GM18909 (cell line): ENCODE data around the gene POC5.
"Not testable (repeated sequence)": the region's sequence is repeated elsewhere in the genome, so short reads cannot be mapped to it uniquely, and the experiment has no call there.

Experiments
- ATAC-seq: cut with Tn5 transposase; IDR thresholded peaks from one replicate; pipeline ENCODE4 v1.9.1; 2021; ENCODE audit warnings: mild to moderate bottlenecking; ENCODE audit not compliant: unreplicated experiment, poor library complexity

The POC5 gene, protein sequence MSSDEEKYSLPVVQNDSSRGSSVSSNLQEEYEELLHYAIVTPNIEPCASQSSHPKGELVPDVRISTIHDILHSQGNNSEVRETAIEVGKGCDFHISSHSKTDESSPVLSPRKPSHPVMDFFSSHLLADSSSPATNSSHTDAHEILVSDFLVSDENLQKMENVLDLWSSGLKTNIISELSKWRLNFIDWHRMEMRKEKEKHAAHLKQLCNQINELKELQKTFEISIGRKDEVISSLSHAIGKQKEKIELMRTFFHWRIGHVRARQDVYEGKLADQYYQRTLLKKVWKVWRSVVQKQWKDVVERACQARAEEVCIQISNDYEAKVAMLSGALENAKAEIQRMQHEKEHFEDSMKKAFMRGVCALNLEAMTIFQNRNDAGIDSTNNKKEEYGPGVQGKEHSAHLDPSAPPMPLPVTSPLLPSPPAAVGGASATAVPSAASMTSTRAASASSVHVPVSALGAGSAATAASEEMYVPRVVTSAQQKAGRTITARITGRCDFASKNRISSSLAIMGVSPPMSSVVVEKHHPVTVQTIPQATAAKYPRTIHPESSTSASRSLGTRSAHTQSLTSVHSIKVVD

DNA sequence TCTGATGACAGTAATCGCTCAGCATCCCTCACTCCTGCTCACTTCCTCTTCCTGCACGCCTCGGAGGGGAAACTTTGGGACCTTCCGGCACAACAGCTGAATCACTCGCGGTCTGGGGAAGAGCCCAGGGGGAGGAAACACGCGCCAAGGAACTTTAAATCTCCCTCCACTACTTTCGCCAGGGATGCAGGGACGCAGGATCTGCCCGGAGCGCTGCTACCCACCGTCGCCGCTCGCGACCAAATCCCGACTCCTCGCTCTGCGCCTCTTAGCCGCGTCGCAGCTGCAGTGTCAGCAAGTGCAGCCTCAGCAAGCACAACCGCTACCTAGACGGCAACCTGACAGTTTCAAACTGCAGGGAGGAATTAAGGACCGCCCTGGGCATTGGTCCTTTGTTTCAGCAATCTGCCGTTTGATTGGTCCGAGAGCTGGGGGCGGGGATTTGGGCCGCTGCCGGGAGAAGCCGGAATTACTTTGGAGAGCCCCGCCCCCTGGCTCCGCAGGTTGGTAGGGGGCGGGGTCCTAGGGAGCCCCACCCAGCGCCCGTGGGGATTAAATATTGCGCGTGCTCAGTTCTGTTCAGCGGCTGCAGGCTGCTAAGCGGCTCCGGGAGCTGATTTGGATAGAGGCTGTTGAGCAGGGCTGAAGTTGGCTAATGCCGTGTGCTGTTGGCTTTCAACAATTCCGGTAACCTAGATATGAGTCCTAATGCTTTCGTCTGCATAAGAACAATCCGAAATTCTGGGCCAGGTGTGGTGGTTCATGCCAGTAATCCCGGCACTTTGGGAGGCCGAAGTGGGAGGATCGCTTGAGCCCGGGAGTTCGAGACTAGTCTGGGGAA, at the start of gene POC5:
TSS of gene POC5 (minus strand) at position 356 of the 841 bp plus-strand sequence. CDS start 4,500 bp downstream, outside the sequence.
- ATAC-seq: peak; percentile 96

DNA sequence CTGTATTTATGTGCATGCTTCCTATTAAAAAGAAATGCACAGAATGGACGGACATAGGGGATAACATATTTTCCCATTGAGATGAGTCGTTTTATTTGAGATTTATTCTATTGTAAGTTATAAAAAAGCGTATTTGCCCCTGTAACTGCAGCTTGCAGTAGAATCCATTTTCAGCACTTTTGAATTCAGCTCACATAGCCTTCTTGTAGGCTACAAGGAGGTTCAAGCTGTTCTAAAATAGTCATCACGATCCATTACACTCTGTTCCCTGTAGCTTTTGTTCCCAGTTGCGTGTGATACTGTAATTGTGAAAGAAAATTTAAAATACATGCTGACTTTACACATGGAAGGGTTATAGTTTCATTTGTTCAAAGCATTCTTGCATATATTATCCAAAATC, 40.9 kb upstream of the POC5 start:
- no peak for ATAC-seq

DNA sequence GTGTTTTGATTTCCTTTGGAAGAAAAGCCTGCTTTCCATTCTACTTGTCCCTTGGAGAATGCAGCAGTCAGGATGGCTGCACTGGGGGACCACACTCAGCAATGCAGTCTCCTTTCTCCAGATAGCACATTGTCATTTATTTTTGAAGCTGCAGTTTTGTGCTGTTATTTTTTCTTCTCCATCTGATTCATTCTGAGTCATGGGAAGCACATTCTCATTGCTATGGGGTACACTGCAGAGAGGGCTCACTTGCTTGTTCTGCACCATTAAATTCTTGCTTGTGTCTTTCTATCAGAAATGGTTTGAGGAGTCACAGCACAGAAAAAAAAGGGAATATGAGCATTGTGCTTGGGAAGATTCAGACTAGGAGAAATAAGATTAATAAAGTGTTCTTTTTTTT, 39.7 kb upstream of the POC5 start:
- ATAC-seq: no peak

DNA sequence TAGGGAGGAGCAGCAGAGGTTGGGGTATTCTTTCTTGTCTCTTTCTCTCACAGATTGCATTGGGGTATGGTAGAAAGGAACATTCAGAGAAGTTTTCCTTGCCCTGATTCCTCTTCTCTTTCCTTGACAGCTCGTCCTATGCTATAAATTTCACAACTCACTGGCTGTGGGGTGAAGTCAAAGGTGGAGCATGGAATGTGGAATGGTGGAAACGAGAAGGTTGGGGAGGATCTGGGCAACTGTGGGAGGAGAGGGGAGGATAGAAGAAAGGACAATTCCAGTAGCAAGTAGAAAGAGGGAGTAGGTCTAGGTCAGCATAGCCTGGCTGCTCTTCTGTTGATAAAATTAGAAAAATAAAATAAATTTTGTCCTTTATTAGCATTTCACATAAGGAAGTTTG, 39.0 kb upstream of the POC5 start:
- ATAC-seq: no peak

DNA sequence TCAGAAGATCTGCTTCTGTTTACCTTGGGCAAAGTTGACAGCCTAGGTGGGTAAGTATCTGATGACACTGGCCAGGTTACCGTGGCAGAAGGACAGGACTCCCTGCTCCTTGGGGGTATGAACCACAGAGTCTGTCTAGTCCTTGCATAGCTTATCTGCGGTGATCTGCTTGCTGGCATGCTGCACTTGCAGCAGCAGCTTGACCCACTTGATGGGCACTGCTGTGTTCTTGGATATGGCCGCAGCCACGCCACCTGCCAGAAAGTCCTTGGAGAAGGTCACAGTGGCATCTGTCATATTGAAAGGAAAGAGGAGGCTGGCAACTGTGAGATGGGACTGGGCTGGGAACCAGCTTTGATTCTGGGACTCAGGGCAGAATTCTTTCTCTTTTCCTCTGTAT, 35.9 kb upstream of the POC5 start:
- ATAC-seq: no peak

DNA sequence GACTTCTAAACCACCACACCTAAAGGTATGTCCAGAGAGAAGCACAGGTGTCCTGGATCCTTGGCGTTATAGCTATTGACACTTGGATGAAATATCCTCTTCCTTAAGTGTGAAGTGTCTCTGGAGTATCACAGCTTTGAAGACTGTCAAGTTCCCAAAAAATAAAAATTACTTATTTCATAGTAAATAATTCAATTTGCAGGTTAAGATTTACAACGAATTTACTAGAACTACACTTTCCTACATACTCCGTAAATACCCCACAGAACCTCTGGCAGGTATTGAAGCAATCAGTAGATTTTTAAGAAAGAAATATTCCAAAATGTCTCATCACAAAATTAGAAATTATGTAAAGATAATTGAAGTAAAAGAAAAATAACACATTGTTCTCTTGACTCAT, 27.1 kb upstream of the POC5 start:
- ATAC-seq: no peak

DNA sequence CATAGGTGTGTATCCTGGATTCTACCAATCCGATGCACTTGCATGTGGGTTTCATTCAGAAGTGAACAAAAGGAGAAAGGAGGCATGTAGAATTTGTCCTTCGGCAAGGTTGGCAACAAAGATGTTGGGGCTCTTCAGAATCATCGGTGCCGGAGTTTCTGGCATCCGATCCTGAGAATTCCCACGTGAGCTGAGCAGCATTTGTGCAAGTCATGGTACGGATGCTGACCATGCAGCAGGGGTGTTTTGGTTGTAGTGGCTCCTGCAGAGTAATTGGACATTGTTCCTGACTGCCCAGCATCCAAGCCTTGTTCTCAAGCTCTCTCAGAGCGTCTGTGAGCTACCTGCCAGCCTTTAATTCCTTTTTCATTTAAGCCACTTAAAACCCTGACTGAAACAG, 19.0 kb upstream of the POC5 start:
- ATAC-seq: no peak

DNA sequence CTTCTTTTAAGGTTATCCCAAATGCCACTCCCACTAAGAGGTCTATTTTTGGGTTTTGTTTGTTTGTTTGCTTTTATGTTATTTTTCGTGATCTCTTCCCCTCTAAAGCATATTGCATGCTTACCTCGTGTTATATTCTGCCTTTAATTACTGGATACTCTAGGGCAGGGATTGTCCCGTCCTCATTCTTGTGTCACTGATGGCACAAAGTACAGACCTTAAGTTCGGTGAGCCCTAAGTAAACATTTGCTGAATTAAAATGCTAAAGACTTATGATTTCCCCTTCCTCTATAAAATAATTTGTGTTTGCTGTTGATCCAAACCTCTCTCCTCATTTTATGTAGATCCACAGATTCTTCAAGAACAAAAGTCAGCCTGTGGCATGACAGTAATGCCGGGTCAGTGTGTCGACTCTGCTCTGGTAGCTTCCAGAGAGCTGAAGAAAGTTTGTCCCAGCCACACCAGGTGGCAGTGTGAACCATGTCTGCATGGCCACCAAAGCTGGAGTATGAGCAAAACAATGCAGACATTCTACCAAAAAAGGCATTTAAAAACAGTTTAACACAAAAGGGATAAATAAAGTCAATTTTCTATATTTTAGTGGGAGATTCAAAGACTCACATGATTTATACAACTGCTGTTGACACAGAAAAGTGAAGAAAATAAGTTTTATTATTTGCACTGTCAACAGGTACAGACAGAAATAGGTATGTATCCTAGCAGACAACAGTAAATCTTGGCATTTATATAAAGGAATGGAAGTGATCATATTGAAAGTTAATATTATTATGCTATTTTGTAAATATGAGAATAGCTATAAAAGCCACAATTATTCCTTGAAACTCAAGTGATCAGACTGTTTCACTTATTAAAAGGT, 17.9 kb upstream of the POC5 start:
- no peak for ATAC-seq

DNA sequence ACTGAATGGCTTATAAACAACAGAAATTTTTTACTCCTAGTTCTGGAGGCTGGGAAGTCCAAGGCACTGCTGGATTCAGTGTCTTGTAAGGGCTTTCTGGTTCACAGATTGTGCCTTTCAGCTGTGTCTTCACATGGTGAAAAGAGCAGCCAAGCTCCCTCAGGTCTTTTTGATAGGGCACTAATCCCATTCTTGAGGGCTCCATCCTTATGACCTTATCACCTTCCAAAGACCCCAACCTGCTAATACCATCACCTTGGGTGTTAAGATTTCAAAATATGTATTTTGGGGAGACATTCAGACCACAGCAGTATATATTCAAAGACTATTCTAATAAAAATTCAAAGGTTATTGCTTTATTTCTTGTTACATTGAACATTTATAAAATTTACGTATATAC, 16.5 kb upstream of the POC5 start:
- ATAC-seq: no peak

DNA sequence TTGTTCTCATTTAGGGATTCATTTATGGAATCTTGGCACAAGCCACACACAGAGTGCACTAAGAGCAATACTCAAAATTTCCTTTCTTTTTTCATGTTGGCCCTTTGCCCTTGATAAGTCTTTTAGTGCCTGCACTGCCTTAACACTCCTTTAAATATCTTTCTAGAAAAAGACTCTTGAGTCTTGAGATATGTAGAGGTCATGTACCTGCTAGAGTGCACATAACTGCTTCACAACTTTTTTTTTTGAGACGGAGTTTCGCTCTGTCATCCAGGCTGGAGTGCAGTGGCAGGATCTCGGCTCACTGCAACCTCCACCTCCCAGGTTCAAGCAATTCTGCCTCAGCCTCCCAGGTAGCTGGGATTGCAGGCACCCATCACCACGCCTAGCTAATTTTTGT, 14.3 kb upstream of the POC5 start:
- not testable (repeated sequence) for ATAC-seq

DNA sequence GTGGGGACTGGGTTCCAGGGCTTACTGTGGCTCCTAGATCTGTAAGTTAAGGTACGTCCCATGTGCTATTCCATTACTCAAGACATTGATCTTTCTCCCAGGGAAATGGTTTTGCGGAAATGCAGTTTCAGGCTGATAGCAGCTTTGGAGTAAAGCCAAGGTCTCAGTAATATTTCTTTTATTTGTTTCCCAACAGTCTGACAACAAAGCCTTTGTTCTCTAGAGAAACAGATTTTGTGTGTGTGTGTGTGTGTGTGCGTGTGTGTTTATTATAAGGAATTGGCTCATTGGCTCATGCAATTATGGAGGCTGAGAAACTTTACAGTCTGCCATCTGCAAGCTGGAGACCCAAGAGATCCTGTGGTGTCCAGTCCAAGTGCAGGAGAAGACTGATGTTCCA, 12.1 kb upstream of the POC5 start:
- no peak for ATAC-seq

DNA sequence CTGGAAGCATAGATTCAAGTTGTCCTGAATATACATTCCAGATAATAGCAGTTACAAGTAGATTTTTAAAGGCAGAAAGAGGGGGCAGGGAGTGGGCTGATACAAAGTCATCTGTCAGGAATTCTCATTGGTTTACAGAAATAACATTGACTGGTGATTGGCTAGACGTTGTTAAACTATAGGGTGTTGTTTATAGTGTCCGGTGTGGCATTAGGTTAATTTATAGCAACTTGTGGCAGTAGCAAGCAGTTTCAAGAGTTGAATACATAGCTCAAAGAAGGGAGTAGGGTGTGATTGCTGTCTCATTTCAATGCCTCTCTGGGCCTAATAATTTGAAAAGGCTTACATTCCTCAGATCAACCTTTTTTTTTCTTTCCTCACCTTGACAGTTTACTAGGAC, 10.7 kb upstream of the POC5 start:
- no peak for ATAC-seq

DNA sequence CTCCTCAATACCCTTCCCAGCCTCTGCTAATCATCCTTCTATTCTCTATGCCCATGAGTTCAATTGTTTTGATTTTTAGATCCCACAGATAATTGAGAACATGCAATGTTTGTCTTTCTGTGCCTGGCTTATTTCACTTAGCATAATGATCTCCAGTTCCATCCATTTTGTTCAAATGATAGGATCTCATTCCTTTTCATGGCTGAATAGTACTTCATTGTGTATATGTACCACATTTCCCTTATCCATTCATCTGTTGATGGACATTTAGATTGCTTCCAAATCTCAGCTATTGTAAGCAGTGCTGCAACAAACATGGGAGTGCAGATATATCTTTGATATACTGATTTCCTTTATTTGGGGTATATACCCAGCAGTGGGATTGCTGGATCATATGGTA, 9.0 kb upstream of the POC5 start:
- ATAC-seq: not testable (repeated sequence)

DNA sequence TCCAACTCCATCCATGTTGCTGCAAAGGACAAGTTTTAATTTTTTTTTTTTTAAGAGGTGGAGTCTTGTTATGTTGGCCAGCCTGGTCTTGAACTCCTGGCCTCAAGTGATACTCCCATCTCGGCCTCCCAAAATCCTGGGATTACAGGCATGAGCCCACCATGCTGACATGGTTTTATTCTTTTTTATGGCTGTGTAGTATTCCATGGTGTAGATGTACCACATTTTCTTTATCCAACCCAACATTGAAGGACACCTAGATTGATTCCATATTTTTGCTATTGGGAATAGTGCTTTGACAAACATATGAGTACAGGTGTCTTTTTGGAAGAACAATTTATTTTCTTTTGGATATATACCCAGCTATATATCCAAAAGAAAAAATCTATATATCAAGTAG, 6.1 kb upstream of the POC5 start:
- no peak for ATAC-seq

DNA sequence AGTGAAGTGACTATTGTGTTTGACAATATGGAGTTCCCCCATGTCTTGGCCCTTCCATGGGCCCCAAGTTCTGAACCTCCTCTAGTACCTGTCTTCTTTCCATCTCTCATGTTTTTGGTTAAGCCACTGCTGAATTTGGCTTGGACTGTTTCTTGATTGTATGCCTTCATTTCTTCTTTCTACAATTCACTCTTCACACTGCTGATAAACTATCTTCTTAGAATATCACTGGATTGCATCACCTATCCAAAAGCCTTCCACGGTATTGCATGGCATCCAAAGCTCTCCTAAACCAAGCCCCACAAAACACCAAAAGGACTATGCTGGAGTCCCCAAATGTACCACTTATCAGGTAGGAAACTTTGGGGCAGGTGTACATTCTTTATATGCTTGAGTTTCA, 4.3 kb upstream of the POC5 start:
- no peak for ATAC-seq

DNA sequence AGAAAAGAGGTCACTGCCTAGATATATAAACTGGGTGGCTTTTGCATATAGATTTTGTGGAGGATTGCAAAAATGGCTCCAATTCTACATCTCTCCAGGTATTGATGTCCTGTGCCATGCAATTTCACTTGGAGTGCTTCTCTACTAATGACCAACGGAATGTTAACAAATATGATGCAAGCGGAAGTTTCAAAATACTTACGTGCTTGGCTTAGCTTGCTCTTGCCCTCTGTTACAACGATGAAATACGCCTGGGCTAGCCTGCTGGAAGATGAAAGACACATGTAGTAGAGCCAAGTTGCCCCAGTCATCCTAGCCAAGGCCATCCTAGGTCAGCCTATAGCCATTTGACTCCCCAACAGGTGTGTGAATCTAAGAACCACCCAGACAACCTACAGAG, 3.6 kb upstream of the POC5 start:
- ATAC-seq: no peak

DNA sequence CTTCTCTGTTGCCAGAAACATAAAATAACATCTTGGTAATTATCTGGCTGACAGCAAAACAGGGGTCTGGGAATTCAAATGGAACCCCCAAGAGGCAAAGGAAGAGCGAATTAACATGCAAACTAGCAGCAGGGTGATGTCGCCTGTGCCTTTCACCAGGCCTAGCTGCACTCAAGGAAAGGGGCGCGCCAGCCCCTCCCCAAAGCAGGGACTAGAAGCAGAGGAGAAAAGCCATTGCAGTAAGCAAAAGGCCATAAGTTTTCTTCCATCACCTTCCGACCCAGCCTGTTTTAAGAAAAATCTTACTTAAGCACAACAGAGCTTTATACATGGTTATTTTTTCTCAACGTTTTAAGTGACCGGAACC, 539 bp downstream of the POC5 start:
- peak; percentile 21 for ATAC-seq

DNA sequence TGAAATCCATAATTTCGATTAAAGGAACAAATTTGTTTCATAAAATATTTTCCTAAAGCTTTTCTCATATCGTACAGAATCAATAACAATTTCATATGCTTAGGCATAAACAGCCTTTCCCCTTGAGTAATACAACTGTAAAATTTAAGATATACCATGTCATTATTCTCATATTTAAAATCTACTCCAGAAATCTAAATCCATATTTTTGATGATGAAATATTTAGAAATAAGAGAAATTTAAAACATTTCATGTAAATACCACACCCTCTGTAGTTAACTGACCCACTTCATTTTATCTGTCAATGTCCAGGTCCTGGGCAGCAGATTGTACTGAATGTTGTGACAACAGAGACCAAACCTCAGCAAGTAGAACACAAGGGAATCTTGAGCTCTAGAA, 5.1 kb downstream of the POC5 start:
- ATAC-seq: no peak

DNA sequence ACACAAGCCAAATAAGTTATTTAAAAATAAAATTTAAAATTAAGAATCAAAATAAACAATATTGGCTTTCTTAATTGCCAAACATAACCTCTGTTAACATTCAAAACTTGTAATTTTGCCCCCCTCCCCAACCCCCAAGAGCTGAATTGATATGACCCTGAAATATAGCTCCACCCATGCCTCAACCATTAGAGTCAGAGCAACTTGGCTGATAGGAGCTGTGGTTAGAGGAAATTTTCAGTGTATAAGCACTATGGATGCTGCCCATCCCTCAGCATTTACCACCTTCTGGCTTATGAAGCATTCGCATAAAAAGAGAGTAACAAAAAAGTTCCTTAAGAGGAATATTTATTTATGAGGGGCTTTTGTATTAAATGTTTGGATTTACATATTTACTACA, 6.1 kb downstream of the POC5 start:
- no peak for ATAC-seq

DNA sequence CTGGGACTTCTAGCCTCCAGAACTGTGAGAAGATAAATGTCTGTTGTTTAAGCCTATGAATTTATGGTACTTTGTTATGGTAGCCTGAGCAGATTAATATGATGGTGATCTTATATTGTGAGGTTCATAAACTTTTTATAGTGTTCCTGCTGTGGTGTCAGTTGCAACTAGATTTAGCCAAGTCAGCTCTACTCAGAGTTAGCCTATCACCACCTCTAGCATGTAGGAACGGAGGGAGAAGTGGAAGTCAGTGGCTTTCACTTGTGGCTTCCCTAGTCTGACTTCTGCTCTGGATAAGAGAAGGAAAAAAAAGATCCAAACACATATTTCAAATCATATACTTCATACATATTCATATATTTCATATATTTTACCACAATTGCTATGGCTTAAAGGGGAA, 6.6 kb downstream of the POC5 start:
- no peak for ATAC-seq
